Measurements from ENCODE around the gene MT1M. TPM values are rescaled to one million over a fixed set of nuclear protein-coding genes. Genes with fewer than 3 reads are reported as not detected.
"Not testable (repeated sequence)": the region's sequence is repeated elsewhere in the genome, so short reads cannot be mapped to it uniquely, and the experiment has no call there.

Gene MT1M
- 0.80 and 0.81 TPM in 2 replicates for total RNA-seq (2014; rRNA removed; shearing (Covaris generic))

GRCh38 chr16:56632156-56632847 is at the start of gene MT1M:
TSS of gene MT1M (plus strand) at chr16:56632659. CDS start at chr16:56632732, 73 bp downstream.
- DNase-seq = peak; percentile 83
- Histone ChIP-seq H3K27me3 (ENCODE audit: control insufficient read depth, insufficient read depth, low read length) (peaks cover 95% of the 10 kb centered on the region), H3K36me3 (replicated peaks; ENCODE audit: control insufficient read depth, insufficient read depth, low read length) (no peaks in the 10 kb centered on the region), H3K4me3 (ENCODE audit: insufficient read depth, low read depth, low read length) (peak within 1 kb of the TSS; percentile 39)

GRCh38 chr16:56582911-56583310 is 49.5 kb upstream of the MT1M start:
- not testable (repeated sequence) for H3K4me3 ChIP-seq (ENCODE audit: insufficient read depth, low read depth, low read length); DNase-seq; H3K36me3 ChIP-seq (replicated peaks; ENCODE audit: control insufficient read depth, insufficient read depth, low read length)
- H3K27me3 ChIP-seq (ENCODE audit: control insufficient read depth, insufficient read depth, low read length) = peaks cover 11% of the 10 kb centered on the region

DNA sequence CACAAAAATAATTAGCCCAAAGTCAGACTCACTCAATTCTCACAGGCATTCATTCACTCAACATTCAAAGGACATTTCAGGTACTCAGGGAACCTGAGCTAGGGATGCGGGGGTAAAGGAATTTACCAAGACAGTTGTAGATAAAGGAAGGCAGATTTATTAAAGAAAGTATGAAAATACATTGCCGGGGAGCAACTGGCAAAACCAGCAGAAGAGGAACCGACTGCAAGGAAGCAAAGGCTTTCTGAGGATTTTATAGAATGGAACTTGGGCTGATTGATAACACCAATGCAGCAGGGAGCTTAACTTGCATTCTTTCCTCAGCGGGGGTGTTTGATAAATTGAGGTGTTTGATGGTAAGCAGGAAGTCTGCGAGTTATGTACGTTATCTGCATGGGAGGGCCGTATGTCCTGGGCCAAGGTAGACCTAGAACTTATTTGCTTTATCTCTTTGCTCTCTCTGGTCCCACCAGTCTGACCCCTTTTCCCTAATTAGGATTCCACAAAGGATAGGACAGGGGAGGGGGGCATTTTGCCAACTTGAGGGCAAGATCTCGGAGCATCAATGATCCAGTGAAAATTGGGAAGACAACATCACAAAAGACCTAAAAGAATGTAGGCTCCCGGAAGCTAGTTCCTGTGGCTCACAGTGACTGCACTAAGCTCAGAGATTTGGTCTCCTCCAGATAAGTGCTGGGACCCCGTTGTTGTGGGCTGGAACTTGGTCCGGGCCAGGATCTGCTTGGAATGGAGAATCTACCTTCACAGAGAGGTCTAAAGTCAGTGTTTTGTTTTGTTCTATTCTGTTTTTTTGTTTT is 48.9 kb upstream of the MT1M start:
- no peaks in the 10 kb centered on the region for H3K36me3 ChIP-seq (replicated peaks; ENCODE audit: control insufficient read depth, insufficient read depth, low read length)
- H3K27me3 ChIP-seq (ENCODE audit: control insufficient read depth, insufficient read depth, low read length) = peaks cover 18% of the 10 kb centered on the region
- no peak for DNase-seq
- no peak overlapping the region for H3K4me3 ChIP-seq (ENCODE audit: insufficient read depth, low read depth, low read length)

- no peak for DNase-seq
- H3K36me3 ChIP-seq (replicated peaks; ENCODE audit: control insufficient read depth, insufficient read depth, low read length) = no peaks in the 10 kb centered on the region
- H3K27me3 ChIP-seq (ENCODE audit: control insufficient read depth, insufficient read depth, low read length) = peaks cover 25% of the 10 kb centered on the region
Measured at GRCh38 chr16:56584276-56584675, 48.2 kb upstream of the MT1M start.

GRCh38 chr16:56588781-56589140 is 43.7 kb upstream of the MT1M start:
- Histone ChIP-seq H3K36me3 (replicated peaks; ENCODE audit: control insufficient read depth, insufficient read depth, low read length) (no peaks in the 10 kb centered on the region), H3K4me3 (ENCODE audit: insufficient read depth, low read depth, low read length) (peak overlapping the region; percentile 37), H3K27me3 (ENCODE audit: control insufficient read depth, insufficient read depth, low read length) (peaks cover 48% of the 10 kb centered on the region)
- no peak for DNase-seq

More at GRCh38 chr16:56584276-56584675, 48.2 kb upstream of the MT1M start:
- no peak overlapping the region for H3K4me3 ChIP-seq (ENCODE audit: insufficient read depth, low read depth, low read length)

GRCh38 chr16:56589141-56590039 is 43.1 kb upstream of the MT1M start, which contains the start of gene MT3:
TSS of gene MT3 (plus strand) at chr16:56589528. CDS start at chr16:56589591, 63 bp downstream.
- Histone ChIP-seq H3K36me3 (replicated peaks; ENCODE audit: control insufficient read depth, insufficient read depth, low read length) (no peaks in the 10 kb centered on the region), H3K4me3 (ENCODE audit: insufficient read depth, low read depth, low read length) (peak within 1 kb of the TSS; percentile 37), H3K27me3 (ENCODE audit: control insufficient read depth, insufficient read depth, low read length) (peaks cover 47% of the 10 kb centered on the region)
- DNase-seq = peak; percentile 88

DNA sequence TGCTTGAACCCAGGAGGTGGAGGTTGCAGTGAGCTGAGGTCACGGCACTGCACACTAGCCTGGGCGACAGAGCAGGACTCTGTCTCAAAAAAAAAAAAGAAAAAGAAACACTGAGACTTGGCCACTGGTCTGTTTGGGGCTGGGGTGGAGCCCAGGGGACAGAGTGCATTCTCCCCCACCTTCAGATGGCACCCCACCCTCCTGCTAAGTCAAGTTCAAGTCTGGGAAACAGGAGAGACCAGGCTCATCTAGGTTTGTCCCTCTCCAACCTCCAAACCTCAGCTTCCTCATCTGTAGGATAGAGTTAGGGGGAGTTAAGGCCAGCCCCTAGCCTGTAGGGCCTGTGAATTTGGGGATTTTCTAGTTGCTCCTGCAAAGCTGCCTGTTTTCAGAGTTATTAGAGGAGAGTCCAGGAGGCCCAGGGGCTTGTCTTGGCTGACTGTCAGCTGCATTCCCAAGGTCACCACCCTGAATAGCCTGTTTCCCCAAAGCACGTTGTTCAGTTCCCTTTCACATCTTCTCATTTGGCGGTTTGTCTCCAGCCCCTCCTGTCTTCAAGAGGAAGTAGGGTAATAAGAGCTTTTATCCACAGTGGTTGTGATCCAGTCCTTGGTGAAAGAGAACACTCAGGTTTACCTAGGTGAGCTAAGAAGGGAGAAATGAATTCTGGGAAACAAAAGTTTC is 40.9 kb upstream of the MT1M start:
- Histone ChIP-seq H3K27me3 (ENCODE audit: control insufficient read depth, insufficient read depth, low read length) (peaks cover 45% of the 10 kb centered on the region), H3K4me3 (ENCODE audit: insufficient read depth, low read depth, low read length) (no peak overlapping the region), H3K36me3 (replicated peaks; ENCODE audit: control insufficient read depth, insufficient read depth, low read length) (no peaks in the 10 kb centered on the region)
- DNase-seq = no peak

DNA sequence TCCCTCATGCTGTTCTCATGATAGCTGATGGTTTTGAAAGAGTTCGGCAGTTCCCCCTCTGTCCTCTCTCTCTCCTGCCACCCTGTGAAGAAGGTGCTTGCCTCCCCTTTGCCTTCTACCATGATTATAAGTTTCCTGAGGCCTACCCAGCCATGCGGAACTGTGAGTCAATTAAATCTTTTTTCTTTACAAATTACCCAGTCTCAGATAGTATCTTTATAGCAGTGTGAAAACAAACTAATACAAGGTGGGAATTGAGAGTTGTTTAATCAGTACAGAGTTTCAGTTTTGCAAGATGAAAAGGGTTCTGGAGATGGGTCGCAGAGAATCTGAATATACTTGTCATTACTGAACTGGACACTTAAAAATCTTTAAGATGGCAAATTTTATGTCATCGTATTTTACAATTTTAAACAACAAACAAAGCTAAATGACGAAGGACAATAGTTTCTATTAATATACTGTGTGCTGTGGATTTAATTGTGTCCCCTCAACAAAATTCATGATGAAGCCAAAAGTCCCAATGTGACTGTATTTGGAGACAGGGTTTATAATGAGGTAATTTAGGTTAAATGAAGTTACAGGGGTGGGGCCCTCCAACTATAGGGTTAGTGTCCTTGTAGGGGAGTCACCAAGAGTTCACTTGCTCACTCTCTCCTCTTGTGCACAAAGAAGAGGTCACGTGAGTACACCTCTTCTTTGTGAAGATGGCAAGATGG is 38.7 kb upstream of the MT1M start:
- Histone ChIP-seq H3K36me3 (replicated peaks; ENCODE audit: control insufficient read depth, insufficient read depth, low read length) (no peaks in the 10 kb centered on the region), H3K27me3 (ENCODE audit: control insufficient read depth, insufficient read depth, low read length) (peaks cover 29% of the 10 kb centered on the region), H3K4me3 (ENCODE audit: insufficient read depth, low read depth, low read length) (no peak overlapping the region)
- no peak for DNase-seq

- Histone ChIP-seq H3K27me3 (ENCODE audit: control insufficient read depth, insufficient read depth, low read length) (peaks cover 24% of the 10 kb centered on the region), H3K36me3 (replicated peaks; ENCODE audit: control insufficient read depth, insufficient read depth, low read length) (no peaks in the 10 kb centered on the region), H3K4me3 (ENCODE audit: insufficient read depth, low read depth, low read length) (no peak overlapping the region)
- no peak for DNase-seq
Measured at GRCh38 chr16:56594292-56594619, 38.2 kb upstream of the MT1M start.

GRCh38 chr16:56600398-56600999 is 32.0 kb upstream of the MT1M start:
- H3K4me3 ChIP-seq (ENCODE audit: insufficient read depth, low read depth, low read length) = no peak overlapping the region
- no peaks in the 10 kb centered on the region for H3K36me3 ChIP-seq (replicated peaks; ENCODE audit: control insufficient read depth, insufficient read depth, low read length)
- peak; percentile 62 for DNase-seq
- H3K27me3 ChIP-seq (ENCODE audit: control insufficient read depth, insufficient read depth, low read length) = no peaks in the 10 kb centered on the region

- H3K4me3 ChIP-seq (ENCODE audit: insufficient read depth, low read depth, low read length) = no peak overlapping the region
- DNase-seq = no peak
- no peaks in the 10 kb centered on the region for H3K36me3 ChIP-seq (replicated peaks; ENCODE audit: control insufficient read depth, insufficient read depth, low read length)
- no peaks in the 10 kb centered on the region for H3K27me3 ChIP-seq (ENCODE audit: control insufficient read depth, insufficient read depth, low read length)
Measured at GRCh38 chr16:56601325-56601724, 31.1 kb upstream of the MT1M start.

DNA sequence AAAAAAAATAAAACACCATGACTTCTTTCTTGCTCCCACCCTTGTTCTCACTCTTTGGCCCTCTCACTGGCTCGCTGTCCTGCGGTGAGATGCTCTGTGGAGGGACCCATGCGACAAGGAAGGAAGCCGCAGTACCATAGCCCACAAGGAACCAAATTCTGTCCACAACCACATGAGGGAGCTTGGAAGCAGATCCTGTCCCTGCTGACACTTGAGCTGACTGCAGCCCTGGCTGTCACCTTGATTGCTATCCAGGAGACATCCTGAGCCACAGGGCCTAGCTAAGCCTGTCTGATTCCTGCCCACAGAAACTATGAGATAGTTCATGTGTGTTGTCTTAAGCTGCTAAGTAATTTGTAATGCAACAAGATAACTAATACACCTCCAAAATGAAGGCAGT is 28.9 kb upstream of the MT1M start:
- Histone ChIP-seq H3K27me3 (ENCODE audit: control insufficient read depth, insufficient read depth, low read length) (peaks cover 8% of the 10 kb centered on the region), H3K36me3 (replicated peaks; ENCODE audit: control insufficient read depth, insufficient read depth, low read length) (no peaks in the 10 kb centered on the region), H3K4me3 (ENCODE audit: insufficient read depth, low read depth, low read length) (no peak overlapping the region)
- DNase-seq = peak; percentile 62

DNA sequence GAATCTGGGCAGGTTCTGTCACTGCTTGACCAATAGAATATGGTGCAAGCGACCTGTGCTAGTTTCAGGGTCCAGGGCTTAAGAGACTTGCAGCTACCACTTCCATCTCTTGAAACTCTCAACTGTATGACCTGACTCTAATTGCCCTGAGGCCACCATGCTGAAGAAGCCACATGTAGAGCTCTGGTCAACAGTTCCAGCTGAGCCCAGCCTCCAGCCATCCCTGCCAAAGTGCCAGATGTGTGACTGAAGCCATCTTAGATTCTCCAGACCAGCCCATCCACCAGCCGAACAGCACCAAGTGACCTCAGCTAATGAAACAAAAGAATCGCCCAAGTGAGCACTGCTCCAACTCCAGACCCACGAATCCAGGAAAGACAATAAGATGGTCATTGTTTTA is 27.5 kb upstream of the MT1M start:
- Histone ChIP-seq H3K36me3 (replicated peaks; ENCODE audit: control insufficient read depth, insufficient read depth, low read length) (no peaks in the 10 kb centered on the region), H3K4me3 (ENCODE audit: insufficient read depth, low read depth, low read length) (no peak overlapping the region), H3K27me3 (ENCODE audit: control insufficient read depth, insufficient read depth, low read length) (peaks cover 22% of the 10 kb centered on the region)
- no peak for DNase-seq
